HS-5 (cell line): Measurements from ENCODE around the gene ORM1.

ENCODE experiments used
- DNase-seq: peaks from one replicate; pipeline ENCODE4 v3.0.0-alpha.2; 2012; ENCODE audit warnings: low read depth

Gene ORM1

GRCh38 chr9:114344188-114344566, 21.3 kb downstream of the ORM1 start:
- DNase-seq: no peak

DNA sequence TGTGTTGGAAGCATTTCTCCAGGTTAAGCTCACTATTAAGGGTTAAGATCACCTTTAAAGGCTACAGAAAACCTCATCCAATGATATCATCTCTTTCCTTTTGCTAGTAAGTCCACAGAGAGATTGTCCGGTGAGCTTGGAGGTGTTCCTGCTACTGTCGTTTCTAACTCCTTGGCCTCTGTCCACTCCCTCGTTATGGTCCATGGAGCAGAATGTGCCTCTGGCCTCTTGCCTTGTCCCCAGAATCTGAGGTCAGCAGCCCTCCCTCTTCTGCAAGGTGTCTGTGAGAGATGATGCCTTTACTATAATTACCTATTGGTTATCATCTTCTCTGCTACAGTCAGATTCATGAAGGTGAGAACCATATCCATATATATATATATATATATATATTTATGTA, 21.8 kb downstream of the ORM1 start:
- no peak for DNase-seq

DNA sequence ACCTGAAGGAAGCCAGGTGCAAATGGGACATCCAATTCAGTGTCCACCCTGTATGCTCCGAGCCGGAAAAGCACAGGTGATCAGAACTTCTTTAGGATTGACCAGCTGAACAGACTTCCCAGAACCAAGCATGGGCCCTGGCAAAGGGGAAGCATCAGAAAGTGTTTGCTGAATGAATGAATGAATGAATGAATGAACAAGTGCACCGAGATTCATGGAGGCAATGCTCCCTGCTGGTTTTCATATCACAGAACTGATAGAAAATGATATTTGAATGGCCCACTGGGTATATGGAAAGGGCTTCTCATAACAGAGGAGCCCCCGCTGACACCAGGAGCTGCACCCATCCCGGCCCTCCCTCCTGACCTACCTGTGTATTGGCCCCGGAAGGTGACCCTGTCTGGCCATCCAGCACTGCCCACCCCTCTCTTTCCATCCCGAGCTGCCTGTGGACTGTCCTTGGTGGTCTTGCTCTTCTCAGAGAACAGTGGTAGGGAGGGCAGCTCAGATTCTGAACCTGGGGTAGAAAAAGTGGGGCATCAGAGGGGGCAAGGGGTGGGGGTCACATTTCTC, 22.7 kb downstream of the ORM1 start:
- DNase-seq: no peak

- DNase-seq: no peak
These were observed 23.2 kb downstream of the ORM1 start for GRCh38 chr9:114346146-114346545.

DNA sequence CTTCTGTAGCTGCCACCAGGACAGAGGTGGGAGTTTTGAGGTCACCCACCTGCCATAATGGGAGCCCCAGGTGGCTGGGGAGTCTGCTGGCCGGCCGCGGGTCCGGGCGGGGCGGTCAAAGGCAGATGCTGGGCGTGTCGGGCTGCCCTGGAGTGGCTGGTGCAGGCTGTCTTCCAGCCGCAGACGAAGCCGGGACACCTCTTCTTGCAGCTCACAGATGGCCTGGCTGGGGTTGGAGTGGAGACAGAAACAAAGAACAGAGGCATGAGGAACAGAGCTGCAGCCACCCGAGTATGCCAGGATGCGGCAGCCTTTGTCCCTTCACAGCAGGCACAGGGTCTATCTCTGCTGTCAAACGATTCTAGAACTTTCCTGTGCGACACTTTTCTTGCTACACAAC, 24.8 kb downstream of the ORM1 start:
- no peak for DNase-seq

GRCh38 chr9:114348261-114348905, 25.5 kb downstream of the ORM1 start:
- DNase-seq: no peak

GRCh38 chr9:114348906-114349482, 26.1 kb downstream of the ORM1 start:
- DNase-seq: peak; percentile 90

GRCh38 chr9:114349713-114350480, 27.0 kb downstream of the ORM1 start:
- no peak for DNase-seq

- no peak for DNase-seq
These were observed 27.9 kb downstream of the ORM1 start for GRCh38 chr9:114350636-114351401.

GRCh38 chr9:114351932-114352331, 29.0 kb downstream of the ORM1 start:
- DNase-seq: no peak

GRCh38 chr9:114355821-114356220, 32.9 kb downstream of the ORM1 start:
- DNase-seq: no peak

- no peak for DNase-seq
These were observed 33.9 kb downstream of the ORM1 start for GRCh38 chr9:114356792-114357191.

GRCh38 chr9:114357360-114357759, 34.5 kb downstream of the ORM1 start:
- no peak for DNase-seq

DNA sequence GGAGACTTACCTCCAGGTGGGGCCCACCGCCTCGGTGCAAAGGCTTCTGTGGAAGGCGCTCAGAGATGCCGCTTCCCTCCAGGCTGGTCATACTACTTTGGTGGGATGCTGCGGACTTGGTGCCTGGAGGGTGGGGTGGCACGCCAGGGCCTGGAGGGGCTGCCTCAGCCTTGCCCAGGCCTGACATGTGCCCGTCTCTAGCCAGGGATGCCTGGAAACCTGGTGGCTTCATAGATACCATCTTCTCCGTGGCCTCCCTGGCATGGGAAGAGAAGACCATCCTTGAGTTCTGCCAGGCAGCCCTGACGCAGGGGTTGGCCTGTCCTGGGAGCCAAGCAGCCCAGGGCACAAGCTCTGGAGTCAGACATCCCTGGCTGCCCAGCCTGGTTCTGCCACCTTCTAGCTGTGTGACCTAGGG, 35.0 kb downstream of the ORM1 start:
- no peak for DNase-seq

DNA sequence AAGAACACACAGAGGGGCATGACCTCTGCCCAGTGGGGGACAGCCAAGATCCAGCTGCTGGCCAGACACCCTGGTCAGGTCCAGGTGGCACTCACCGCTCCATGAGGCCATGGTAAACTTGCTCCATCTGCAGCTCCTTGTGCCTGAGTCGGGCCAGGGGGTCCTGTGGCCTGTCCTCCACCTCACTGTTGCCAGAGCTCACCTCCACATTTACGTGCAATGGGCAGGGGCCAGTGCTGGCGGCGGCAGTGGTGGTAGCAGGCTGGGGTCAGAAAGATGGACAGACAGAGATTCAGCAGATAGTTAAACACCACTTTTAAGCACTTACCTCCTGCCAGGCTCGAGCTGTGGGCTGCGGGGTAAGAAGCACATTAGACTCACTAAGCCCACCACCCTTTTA, 36.9 kb downstream of the ORM1 start:
- DNase-seq: no peak

DNA sequence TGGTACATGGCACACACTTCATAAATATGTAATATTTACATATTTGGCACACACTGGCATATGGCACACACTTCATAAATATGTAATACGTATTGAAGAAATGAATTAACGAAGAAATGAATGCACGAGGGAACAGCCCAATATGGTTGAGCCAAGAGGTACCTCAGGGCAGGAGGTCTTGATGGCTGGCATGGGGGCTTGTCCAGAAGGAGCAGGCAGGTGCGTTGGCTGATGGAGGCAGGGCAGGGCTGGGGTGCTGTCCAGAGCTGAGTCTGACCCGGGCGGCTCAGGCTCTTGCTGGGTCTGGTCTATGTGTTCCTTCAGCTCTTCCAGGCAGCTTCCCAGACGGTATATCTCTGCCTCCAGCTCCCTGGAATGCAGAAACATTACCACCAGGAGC, 38.6 kb downstream of the ORM1 start:
- DNase-seq: no peak

DNA sequence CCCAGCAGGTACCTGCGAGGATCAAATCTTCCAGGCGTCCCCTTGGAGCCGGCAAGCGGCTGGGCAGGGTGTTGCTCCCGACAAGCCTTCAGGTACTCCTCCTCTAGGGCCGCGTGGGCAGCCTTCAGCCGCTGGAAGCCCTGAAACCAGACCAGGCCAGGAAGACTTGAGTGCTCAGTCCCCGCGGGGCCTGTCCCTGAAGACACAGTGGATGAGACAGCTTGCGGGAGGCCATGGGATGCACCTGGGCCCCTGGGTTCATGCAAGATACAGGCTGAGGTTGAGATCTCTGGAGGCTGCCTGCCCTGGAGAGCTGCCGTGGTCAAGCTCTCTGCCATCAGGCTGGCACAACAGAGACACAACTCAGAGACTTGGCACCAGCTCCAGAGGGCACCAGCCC, 39.5 kb downstream of the ORM1 start:
- no peak for DNase-seq

DNA sequence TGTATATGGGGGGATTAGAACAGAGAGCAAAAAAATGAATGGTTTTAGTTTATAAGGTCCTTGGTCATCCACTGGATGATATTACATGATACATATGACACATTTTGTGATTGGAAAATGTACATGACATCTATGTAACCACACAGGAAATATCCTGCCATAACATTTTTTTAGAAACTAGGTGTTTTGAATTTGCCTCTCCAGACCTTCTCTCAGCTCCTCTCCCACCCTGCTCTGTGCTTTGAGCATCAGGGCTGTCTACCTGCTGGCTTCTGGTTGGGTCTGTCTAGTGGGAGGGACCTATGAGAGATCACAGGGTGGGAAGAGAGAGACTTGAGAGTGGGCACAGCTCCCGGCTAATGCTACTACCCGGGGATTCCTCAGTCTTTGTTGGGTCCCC, 40.5 kb downstream of the ORM1 start:
- no peak for DNase-seq

DNA sequence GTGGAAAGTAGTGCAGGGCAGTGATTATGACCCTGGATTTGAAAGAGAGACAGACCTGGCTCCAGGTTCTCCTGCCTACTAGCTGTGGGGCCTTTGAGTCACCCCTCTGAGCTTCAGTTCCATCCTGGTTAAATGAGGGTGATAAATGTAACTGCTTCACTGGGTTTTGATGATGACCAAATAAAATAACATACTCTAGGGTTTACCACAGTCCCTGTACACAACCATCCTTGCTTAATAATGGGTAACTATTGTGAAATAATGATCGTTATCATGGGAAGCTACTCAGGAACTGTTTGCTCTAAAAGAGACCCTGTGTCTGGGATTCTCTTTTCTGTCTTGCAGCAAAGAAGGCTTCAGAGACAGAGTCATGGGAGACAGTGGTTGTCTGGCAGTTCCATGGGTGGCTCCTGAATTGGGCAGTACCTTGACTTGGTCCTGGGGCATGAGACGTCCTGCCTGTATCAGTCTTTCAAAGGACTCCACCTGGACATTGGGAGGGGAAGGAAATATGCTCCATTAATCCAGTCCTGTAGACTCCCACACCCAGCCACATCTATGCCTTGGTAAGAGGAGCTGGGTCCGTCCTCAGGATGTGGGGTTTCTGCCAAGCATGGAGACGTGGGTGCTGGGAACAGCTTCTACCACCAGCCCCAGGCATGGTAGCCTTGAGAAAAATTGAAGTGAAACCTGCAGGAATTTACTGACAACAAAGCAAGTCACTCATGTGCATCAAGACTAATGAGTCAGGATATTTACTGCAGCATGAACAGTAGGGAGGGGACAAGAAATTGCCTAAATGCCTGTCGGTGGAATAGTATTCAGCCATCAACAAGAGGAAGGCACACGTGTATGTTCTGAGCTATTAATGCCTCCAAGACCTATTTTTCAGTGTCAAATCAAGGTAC, 41.5 kb downstream of the ORM1 start:
- DNase-seq: peak; percentile 31

DNA sequence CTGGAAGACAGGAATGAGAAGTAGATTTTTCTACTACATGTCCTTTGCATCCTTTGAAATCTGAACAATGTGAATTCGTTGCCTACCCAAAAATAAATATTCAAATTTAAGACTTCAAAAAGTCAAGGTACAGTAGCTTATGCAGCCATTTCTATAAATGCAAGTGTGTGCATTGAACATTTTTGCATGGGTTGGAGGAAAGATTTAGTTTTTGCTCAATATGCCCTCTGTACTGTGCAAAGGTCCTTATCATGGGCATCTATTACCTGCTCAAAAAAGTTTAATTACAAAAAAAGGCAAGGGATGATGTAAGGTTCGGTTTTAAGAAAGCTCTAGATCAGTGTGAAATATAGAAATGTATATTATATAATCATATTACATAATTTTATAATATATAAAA, 42.3 kb downstream of the ORM1 start:
- DNase-seq: no peak
